Adrenal gland (tissue), 5 donors: ENCODE data around the gene FGF9.

Experiments used
- POLR2A ChIP-seq, 2 donors: fragments of 450-650 bp; IDR thresholded peaks; one replicate each; pipeline ENCODE4 v1.6.1; 2017; ENCODE audit warnings: antibody characterized with exemption in 2 of 2, mild to moderate bottlenecking in 2 of 2, moderate library complexity in 1 of 2
- TF ChIP-seq, protein P1 (sequence below), 6 experiments: fragments of 450-650 bp in 4 of 6; fragments of 200-600 bp in 2 of 6; sonication (generic) in 1 of 6; IDR thresholded peaks; 1 replicate in 5 of 6; 2 replicates in 1 of 6; pipeline versions ENCODE4 v1.5.1 to v1.8.0; 2016 to 2021; ENCODE audit warnings: antibody characterized with exemption in 6 of 6, mild to moderate bottlenecking in 2 of 6, moderate library complexity in 1 of 6
- donor health status: DM: no; HTN: no; CAD: no.

DNA sequence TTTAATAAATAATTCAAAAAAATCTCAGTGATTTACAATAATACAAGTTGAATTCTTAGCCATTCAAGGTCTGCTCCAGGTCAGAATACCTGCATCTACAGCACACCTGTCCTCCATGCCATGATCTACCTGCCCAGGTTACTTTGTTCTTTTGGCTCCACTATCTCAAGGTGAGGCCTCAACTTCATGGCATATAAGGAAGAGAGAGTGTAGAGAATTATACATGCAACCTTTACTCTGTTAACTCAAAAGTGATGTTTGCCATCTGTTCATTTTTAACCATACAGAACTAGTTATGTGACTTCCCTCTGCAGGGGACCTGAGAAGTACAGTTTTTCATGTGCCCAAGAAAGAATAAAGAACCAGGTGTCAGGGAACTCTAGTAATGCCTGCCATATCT is 38.7 kb upstream of the FGF9 start:
- TF ChIP-seq, protein P1, sequence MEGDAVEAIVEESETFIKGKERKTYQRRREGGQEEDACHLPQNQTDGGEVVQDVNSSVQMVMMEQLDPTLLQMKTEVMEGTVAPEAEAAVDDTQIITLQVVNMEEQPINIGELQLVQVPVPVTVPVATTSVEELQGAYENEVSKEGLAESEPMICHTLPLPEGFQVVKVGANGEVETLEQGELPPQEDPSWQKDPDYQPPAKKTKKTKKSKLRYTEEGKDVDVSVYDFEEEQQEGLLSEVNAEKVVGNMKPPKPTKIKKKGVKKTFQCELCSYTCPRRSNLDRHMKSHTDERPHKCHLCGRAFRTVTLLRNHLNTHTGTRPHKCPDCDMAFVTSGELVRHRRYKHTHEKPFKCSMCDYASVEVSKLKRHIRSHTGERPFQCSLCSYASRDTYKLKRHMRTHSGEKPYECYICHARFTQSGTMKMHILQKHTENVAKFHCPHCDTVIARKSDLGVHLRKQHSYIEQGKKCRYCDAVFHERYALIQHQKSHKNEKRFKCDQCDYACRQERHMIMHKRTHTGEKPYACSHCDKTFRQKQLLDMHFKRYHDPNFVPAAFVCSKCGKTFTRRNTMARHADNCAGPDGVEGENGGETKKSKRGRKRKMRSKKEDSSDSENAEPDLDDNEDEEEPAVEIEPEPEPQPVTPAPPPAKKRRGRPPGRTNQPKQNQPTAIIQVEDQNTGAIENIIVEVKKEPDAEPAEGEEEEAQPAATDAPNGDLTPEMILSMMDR (IDR thresholded peaks at IDR 0.05) = no peak
- TF ChIP-seq POLR2A (IDR thresholded peaks at IDR 0.05) = no peak
